ENCODE measurements around the gene DDX31. TPM values are rescaled to one million over a fixed set of nuclear protein-coding genes. Genes with fewer than 3 reads are reported as not detected.

Gene DDX31
- total RNA-seq, 1 experiment from 2014 or later: 25.8 TPM

- TF ChIP-seq REST (IDR thresholded peaks at IDR 0.05; ENCODE audit: low read depth) (no peak), CEBPB (IDR thresholded peaks at IDR 0.05; ENCODE audit: low read depth) (no peak), CTCF (IDR thresholded peaks at IDR 0.05 in 2 of 3, conservative IDR thresholded peaks at IDR 0.05 in 1 of 3; ENCODE audit: borderline replicate concordance in 1 of 3, insufficient read depth in 1 of 3, low read depth in 2 of 3, low read length in 2 of 3) (no peak), SIN3A (IDR thresholded peaks at IDR 0.05; ENCODE audit: low read depth) (no peak), EZH2phosphoT487 (IDR thresholded peaks at IDR 0.05; ENCODE audit: borderline replicate concordance) (no peak), ELF1 (IDR thresholded peaks at IDR 0.05; ENCODE audit: borderline replicate concordance, low read depth) (no peak), RAD21 (IDR thresholded peaks at IDR 0.05; ENCODE audit: low read depth) (no peak), YY1 (IDR thresholded peaks at IDR 0.05; ENCODE audit: extremely low read depth, insufficient replicate concordance, low read depth, low read length) (no peak)
These were observed 109.1 kb downstream of the DDX31 start (continued) for GRCh38 chr9:132560616-132561202.

GRCh38 chr9:132559711-132560110 is 110.1 kb downstream of the DDX31 start:
- Histone ChIP-seq H3K27me3 (ENCODE audit: insufficient read depth, low read length) (peaks cover 4% of the 10 kb centered on the region; the same call in 1 of the 2 replicates), H3K4me3 (replicated peaks in 1 of 2; ENCODE audit: low read depth in 1 of 2, low read length in 2 of 2) (no peak overlapping the region), H2AFZ (ENCODE audit: low read depth, low read length, poor library complexity, severe bottlenecking) (no peak overlapping the region), H3K9me2 (ENCODE audit: insufficient read depth) (no peaks in the 10 kb centered on the region), H3K79me2 (ENCODE audit: insufficient read depth, low read length) (no peaks in the 10 kb centered on the region), H3K4me1 (ENCODE audit: control insufficient read depth in 1 of 2, insufficient read depth in 2 of 2, low read length in 2 of 2) (no peaks in the 10 kb centered on the region), H3K9me3 (ENCODE audit: control insufficient read depth in 1 of 2, insufficient read depth in 1 of 2, low read depth in 1 of 2, low read length in 2 of 2) (no peaks in the 10 kb centered on the region), H4K20me1 (ENCODE audit: insufficient read depth) (no peaks in the 10 kb centered on the region), H3K27ac (ENCODE audit: low read depth, low read length) (no peak overlapping the region), H3K4me2 (ENCODE audit: low read length) (no peak overlapping the region), H3K36me3 (ENCODE audit: control insufficient read depth in 1 of 2, insufficient read depth in 2 of 2, low read length in 2 of 2) (no peaks in the 10 kb centered on the region), H3K9ac (ENCODE audit: low read length) (no peak overlapping the region)
- RAD21 ChIA-PET (ENCODE audit: low non-redundant PET in 1 of 2, low total read pairs in 2 of 2, uncharacterized antibody in 2 of 2, unreplicated experiment in 2 of 2): no interaction called here
- no TSS peak for BruUV-seq (replicated peaks)
- POLR2A ChIA-PET: no interaction called here
- ATAC-seq (no peak), DNase-seq (ENCODE audit: low read depth, low spot score) (no peak)
- intact Hi-C loops (cut with micrococcal nuclease): no loop called here
- CTCF ChIA-PET: no interaction called here
- no peak for TF ChIP-seq CBX3 (IDR thresholded peaks at IDR 0.05; ENCODE audit: low read depth)
- no peak for TF ChIP-seq CTCF (IDR thresholded peaks at IDR 0.05 in 2 of 3, conservative IDR thresholded peaks at IDR 0.05 in 1 of 3; ENCODE audit: borderline replicate concordance in 1 of 3, insufficient read depth in 1 of 3, low read depth in 2 of 3, low read length in 2 of 3)
- TF ChIP-seq SIN3A (IDR thresholded peaks at IDR 0.05; ENCODE audit: low read depth): no peak
- no peak for TF ChIP-seq ZBTB33 (IDR thresholded peaks at IDR 0.05; ENCODE audit: extremely low read depth, insufficient replicate concordance, low read length)
- no peak for TF ChIP-seq POLR2AphosphoS5 (IDR thresholded peaks at IDR 0.05; ENCODE audit: low read depth, low read length)
- no peak for TF ChIP-seq SRF (IDR thresholded peaks at IDR 0.05; ENCODE audit: low read depth)
- no peak for TF ChIP-seq EZH2 (IDR thresholded peaks at IDR 0.05)
- no peak for TF ChIP-seq SP1 (IDR thresholded peaks at IDR 0.05; ENCODE audit: low read depth)
